ENCODE results near the gene HVCN1. TPM values are rescaled to one million over a fixed set of nuclear protein-coding genes. Genes with fewer than 3 reads are reported as not detected.
"Not testable (repeated sequence)": the region's sequence is repeated elsewhere in the genome, so short reads cannot be mapped to it uniquely, and the experiment has no call there.

HVCN1 gene
- total and polyA plus RNA-seq, 4 donors: 10.7 to 21.9 (median 14.2) TPM

DNA sequence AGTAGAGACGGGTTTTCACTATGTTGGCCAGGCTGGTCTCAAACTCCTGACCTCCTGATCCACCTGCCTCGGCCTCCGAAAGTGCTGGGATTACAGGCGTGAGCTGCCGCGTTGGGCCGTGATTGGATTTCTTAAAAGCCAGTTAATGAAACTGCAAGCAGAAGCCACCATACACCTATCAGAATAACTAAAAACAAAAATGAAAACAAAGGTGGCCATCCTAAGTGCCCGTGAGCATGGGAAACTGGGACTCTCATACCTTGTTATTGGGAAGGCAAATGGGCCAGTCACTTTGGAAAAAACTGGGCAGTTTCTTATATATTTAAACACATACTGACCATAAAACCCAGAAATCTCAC, 82.7 kb downstream of the HVCN1 start:
- no peak overlapping the region for H3K27ac ChIP-seq (ENCODE audit: low read depth, low read length)
- H3K27me3 ChIP-seq (ENCODE audit: control insufficient read depth, insufficient read depth, low read length): no peaks in the 10 kb centered on the region
- no peaks in the 10 kb centered on the region for H3K4me1 ChIP-seq (ENCODE audit: control insufficient read depth, insufficient read depth, low read length)
- no peak for DNase-seq (ENCODE audit: low read depth in 4 of 6, low spot score in 6 of 6)
- no peaks in the 10 kb centered on the region for H3K36me3 ChIP-seq (ENCODE audit: control insufficient read depth, insufficient read depth, low read length)
- no peaks in the 10 kb centered on the region for H3K9me3 ChIP-seq (ENCODE audit: control insufficient read depth, insufficient read depth, low read length)
- H3K4me3 ChIP-seq (ENCODE audit: low read depth, low read length): no peak overlapping the region
- 95% methylated on average over 7 of the region's 8 CpGs for WGBS (ENCODE audit: insufficient coverage)

DNA sequence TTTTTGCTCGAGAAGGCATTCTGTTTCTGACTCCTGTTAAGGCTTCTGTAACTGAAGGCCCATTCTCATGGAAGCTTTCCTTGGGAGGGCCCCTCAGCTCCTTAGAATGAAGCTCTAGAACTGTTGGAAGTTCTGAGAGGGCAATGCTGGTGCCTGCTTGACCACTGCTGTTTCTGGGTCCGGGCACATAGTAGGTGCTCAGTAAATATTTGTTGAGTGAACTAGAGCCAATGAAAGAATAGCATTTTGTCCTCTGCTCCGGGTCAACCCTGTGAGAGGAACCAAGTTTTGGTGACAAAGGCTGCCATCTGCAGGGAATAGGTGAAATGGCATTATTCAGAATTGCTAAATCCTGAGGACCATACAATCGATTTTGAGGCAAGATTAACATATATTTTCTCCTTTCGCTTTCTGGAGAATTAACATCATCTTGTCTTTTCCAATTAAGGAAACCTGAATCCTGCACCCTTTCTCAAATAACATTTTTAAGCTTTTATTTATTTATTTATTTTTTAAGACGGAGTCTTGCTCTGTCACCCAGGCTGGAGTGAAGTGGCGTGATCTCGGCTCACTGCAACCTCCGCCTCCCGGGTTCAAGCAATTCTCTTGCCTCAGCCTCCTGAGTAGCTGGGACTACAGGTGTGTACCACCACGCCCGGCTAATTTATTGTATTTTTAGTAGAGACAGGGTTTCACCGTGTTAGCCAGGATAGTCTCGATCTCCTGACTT, 86.7 kb downstream of the HVCN1 start:
- H3K27me3 ChIP-seq (ENCODE audit: control insufficient read depth, insufficient read depth, low read length); H3K9me3 ChIP-seq (ENCODE audit: control insufficient read depth, insufficient read depth, low read length); H3K4me1 ChIP-seq (ENCODE audit: control insufficient read depth, insufficient read depth, low read length); H3K36me3 ChIP-seq (ENCODE audit: control insufficient read depth, insufficient read depth, low read length); H3K4me3 ChIP-seq (ENCODE audit: low read depth, low read length); H3K27ac ChIP-seq (ENCODE audit: low read depth, low read length): not testable (repeated sequence)
- peak in 3 of 6 donors; percentile 31 to 75 (median 58) for DNase-seq (ENCODE audit: low read depth in 4 of 6, low spot score in 6 of 6)
- WGBS (ENCODE audit: insufficient coverage): 73% methylated on average over 8 of the region's 14 CpGs

DNA sequence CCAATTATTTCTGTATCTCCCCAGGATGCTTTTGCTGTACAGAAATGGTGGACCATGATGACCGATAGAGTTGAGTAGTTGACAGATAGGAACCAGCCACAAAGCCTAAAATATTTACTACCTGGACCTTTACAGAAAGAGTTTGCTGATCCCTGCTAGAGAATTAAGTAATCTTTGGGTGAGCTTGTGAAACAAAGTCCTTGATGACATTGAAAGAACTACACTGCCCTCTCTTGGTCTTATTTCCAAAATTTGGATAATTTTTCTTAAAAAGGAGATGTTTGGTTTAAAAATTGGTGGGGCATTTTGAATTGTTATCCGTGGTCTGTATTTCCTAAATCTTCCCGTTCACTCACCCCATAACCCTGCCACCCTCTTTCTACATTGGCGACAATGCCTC, 88.7 kb downstream of the HVCN1 start:
- Histone ChIP-seq H3K4me1 (ENCODE audit: control insufficient read depth, insufficient read depth, low read length) (no peaks in the 10 kb centered on the region), H3K9me3 (ENCODE audit: control insufficient read depth, insufficient read depth, low read length) (no peaks in the 10 kb centered on the region), H3K36me3 (ENCODE audit: control insufficient read depth, insufficient read depth, low read length) (no peaks in the 10 kb centered on the region), H3K4me3 (ENCODE audit: low read depth, low read length) (no peak overlapping the region), H3K27ac (ENCODE audit: low read depth, low read length) (no peak overlapping the region), H3K27me3 (ENCODE audit: control insufficient read depth, insufficient read depth, low read length) (no peaks in the 10 kb centered on the region)
- WGBS (ENCODE audit: insufficient coverage): no CpG with 5 or more reads among the region's 4 CpGs
- peak in 3 of 6 donors; percentile 9 to 78 (median 67) for DNase-seq (ENCODE audit: low read depth in 4 of 6, low spot score in 6 of 6)

DNA sequence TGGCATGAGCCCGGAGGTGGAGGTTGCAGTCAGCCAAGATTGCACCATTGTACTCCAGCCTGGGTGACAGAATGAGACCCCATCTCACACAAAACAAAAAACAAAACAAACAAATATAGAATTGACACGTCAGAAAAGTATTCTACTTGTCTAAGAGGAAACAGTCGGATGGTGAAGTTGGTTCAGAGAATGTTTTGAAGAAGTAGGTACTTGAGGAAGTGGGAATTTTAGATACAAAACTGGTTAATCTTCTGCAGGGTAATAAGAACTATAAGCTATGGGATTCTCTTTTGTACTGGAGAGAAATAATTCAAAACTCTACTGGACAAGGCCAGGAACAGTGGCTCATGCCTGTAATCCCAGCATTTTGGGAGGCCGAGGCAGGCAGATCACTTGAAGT, 89.6 kb downstream of the HVCN1 start:
- 100% methylated on average over 1 of the region's 4 CpGs for WGBS (ENCODE audit: insufficient coverage)
- Histone ChIP-seq H3K9me3 (ENCODE audit: control insufficient read depth, insufficient read depth, low read length) (no peaks in the 10 kb centered on the region), H3K27ac (ENCODE audit: low read depth, low read length) (no peak overlapping the region), H3K36me3 (ENCODE audit: control insufficient read depth, insufficient read depth, low read length) (no peaks in the 10 kb centered on the region), H3K4me1 (ENCODE audit: control insufficient read depth, insufficient read depth, low read length) (no peaks in the 10 kb centered on the region), H3K4me3 (ENCODE audit: low read depth, low read length) (no peak overlapping the region), H3K27me3 (ENCODE audit: control insufficient read depth, insufficient read depth, low read length) (no peaks in the 10 kb centered on the region)
- no peak for DNase-seq (ENCODE audit: low read depth in 4 of 6, low spot score in 6 of 6)

Small RNA genes lying within 50 kb of the gene (small RNA-seq; reads per million reads assigned to genes)
- not detected for gene RN7SL387P (ENCODE audit: low replicate concordance)

Other genes starting within 250 kb of the HVCN1 start
- 100 to 1,000 TPM; 129 to 175 TPM for gene ARPC3, start 238.8 kb downstream of the HVCN1 start, total RNA-seq
- gene ARPC3, start 238.8 kb downstream of the HVCN1 start, polyA plus RNA-seq (ENCODE audit: insufficient read length in 2 of 2): 100 to 1,000 TPM; 217 to 219 TPM
- 10 to 100 TPM; 19.1 to 19.3 TPM for gene GPN3, start 220.9 kb downstream of the HVCN1 start, total RNA-seq
- 10 to 100 TPM; 21.7 to 27.8 TPM for gene GPN3, start 220.9 kb downstream of the HVCN1 start, polyA plus RNA-seq (ENCODE audit: insufficient read length in 2 of 2)
- gene FAM216A, start 220.3 kb downstream of the HVCN1 start, total RNA-seq: 10 to 100 TPM; 24.4 to 37.4 TPM
- gene FAM216A, start 220.3 kb downstream of the HVCN1 start, polyA plus RNA-seq (ENCODE audit: insufficient read length in 2 of 2): 10 to 100 TPM; 69.5 to 77.2 TPM
- gene VPS29, start 187.0 kb downstream of the HVCN1 start, total RNA-seq: 10 to 100 TPM; 87.9 to 95.9 TPM
- 100 to 1,000 TPM; 152 to 161 TPM for gene VPS29, start 187.0 kb downstream of the HVCN1 start, polyA plus RNA-seq (ENCODE audit: insufficient read length in 2 of 2)
- gene RAD9B, start 186.8 kb downstream of the HVCN1 start, total RNA-seq: 1 to 10 TPM in 1 of 2 donors, under 1 TPM in 1; 0.89 to 1.2 TPM
- 1 to 10 TPM; 1.0 to 1.7 TPM for gene RAD9B, start 186.8 kb downstream of the HVCN1 start, polyA plus RNA-seq (ENCODE audit: insufficient read length in 2 of 2)
- 10 to 100 TPM in 1 of 2 donors, 1 to 10 TPM in 1; 6.4 to 29.6 TPM for gene PPTC7, start 105.8 kb downstream of the HVCN1 start, total RNA-seq
- 10 to 100 TPM; 18.9 to 23.1 TPM for gene PPTC7, start 105.8 kb downstream of the HVCN1 start, polyA plus RNA-seq (ENCODE audit: insufficient read length in 2 of 2)
- 100 to 1,000 TPM in 1 of 2 donors, 10 to 100 TPM in 1; 48.1 to 106 TPM for gene TCTN1, start 75.0 kb downstream of the HVCN1 start, total RNA-seq
- 10 to 100 TPM; 62.3 to 67.7 TPM for gene TCTN1, start 75.0 kb downstream of the HVCN1 start, polyA plus RNA-seq (ENCODE audit: insufficient read length in 2 of 2)
- 100 to 1,000 TPM; 108 to 152 TPM for gene PPP1CC, start 53.8 kb upstream of the HVCN1 start, total RNA-seq
- gene PPP1CC, start 53.8 kb upstream of the HVCN1 start, polyA plus RNA-seq (ENCODE audit: insufficient read length in 2 of 2): 100 to 1,000 TPM; 119 to 148 TPM
- not detected for gene CCDC63, start 157.9 kb upstream of the HVCN1 start, total RNA-seq
- gene CCDC63, start 157.9 kb upstream of the HVCN1 start, polyA plus RNA-seq (ENCODE audit: insufficient read length in 2 of 2): not detected
- gene MYL2, start 231.5 kb upstream of the HVCN1 start, total RNA-seq: not detected
- 1 to 10 TPM in 1 of 2 donors, not detected in 1; 2.0 TPM for gene MYL2, start 231.5 kb upstream of the HVCN1 start, polyA plus RNA-seq (ENCODE audit: insufficient read length in 2 of 2)

Data from spinal cord (tissue), 10 donors.